NT2/D1 (cell line): ENCODE data around the gene TTLL11.

Source experiments
- YY1 ChIP-seq: IDR thresholded peaks from 2 replicates; pipeline ENCODE4 v1.6.1; 2011; ENCODE audit not compliant: insufficient read length, insufficient read depth
- ZNF274 ChIP-seq: IDR thresholded peaks from 2 replicates; pipeline ENCODE4 v1.6.1; 2011; ENCODE audit warnings: mild to moderate bottlenecking, low read depth, low read length

DNA sequence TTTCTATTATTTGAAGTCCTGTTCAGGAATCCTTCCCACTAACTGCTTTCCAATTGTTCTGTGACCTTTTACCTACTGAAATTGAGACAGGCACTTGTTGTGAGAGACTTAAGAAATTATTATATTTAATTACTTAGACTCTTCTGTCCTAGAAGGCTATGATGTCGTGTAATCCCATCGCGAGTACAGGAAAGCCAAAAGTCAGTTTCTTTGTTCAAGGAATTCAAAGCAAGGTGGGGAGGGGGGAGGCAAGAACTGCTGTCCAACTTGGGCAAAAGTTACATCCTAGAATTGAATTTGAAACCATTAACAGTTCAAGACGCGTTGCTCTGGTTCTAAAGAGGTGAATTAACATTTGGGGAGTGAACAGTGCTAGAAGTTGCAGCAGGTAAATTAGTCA lies 48.6 kb upstream of the TTLL11 start:
- TF ChIP-seq ZNF274 (no peak), YY1 (no peak)
